Measurements from ENCODE around the gene MRPS18C. TPM values are rescaled to one million over a fixed set of nuclear protein-coding genes. Genes with fewer than 3 reads are reported as not detected.

MRPS18C gene
- polyA plus RNA-seq, 1 of the 3 experiments (the other 2 are of a cell fraction): 19.7 TPM

- ChIA-PET POLR2A (no interaction called here), CTCF (no interaction called here)
- Histone ChIP-seq H3K9me2 (no peaks in the 10 kb centered on the region), H3K36me3 (replicated peaks in 1 of 2; ENCODE audit: control insufficient read depth in 1 of 2, insufficient read depth in 2 of 2, low read length in 1 of 2) (peaks cover 21 to 47% of the 10 kb centered on the region in 2 experiments), H3K4me2 (no peak overlapping the region), H4K20me1 (ENCODE audit: insufficient read depth) (no peaks in the 10 kb centered on the region), H3K79me2 (ENCODE audit: insufficient read depth) (no peaks in the 10 kb centered on the region), H2AFZ (ENCODE audit: low read depth) (no peak overlapping the region), H3K4me1 (ENCODE audit: control insufficient read depth in 1 of 2, insufficient read depth in 2 of 2, low read depth in 1 of 2, low read length in 1 of 2) (no peaks in the 10 kb centered on the region), H3K4me3 (ENCODE audit: low read depth in 2 of 2, low read length in 1 of 2) (no peak overlapping the region), H3K9me3 (no peaks in the 10 kb centered on the region), H3K9ac (no peak overlapping the region), H3K27me3 (ENCODE audit: insufficient read depth) (no peaks in the 10 kb centered on the region), H3K27ac (ENCODE audit: low read depth in 2 of 2, low read length in 1 of 2) (no peak overlapping the region), H3F3A (replicated peaks; ENCODE audit: insufficient read depth) (no peaks in the 10 kb centered on the region)
- 95% methylated on average over 1 of the region's 1 CpG for WGBS (ENCODE audit: low lambda C conversion rate)
- TF ChIP-seq NRF1 (IDR thresholded peaks at IDR 0.05; ENCODE audit: low read depth, low read length) (no peak), RAD21 (IDR thresholded peaks at IDR 0.05; ENCODE audit: low read length) (no peak), PBX3 (IDR thresholded peaks at IDR 0.05) (no peak), SMC3 (IDR thresholded peaks at IDR 0.05; ENCODE audit: low read depth, low read length) (no peak), JUND (IDR thresholded peaks at IDR 0.05) (no peak), RFX5 (IDR thresholded peaks at IDR 0.05; ENCODE audit: low read length) (no peak), GATA2 (CRISPR knock-in tag; IDR thresholded peaks at IDR 0.05) (no peak), IRF3 (IDR thresholded peaks at IDR 0.05; ENCODE audit: low read depth, low read length) (no peak), TAF1 (IDR thresholded peaks at IDR 0.05; ENCODE audit: borderline replicate concordance, low read depth, low read length) (no peak), SIN3A (IDR thresholded peaks at IDR 0.05; ENCODE audit: borderline replicate concordance, low read depth, low read length) (no peak), RCOR1 (IDR thresholded peaks at IDR 0.05; ENCODE audit: low read length) (no peak), FOXJ3 (CRISPR knock-in tag; IDR thresholded peaks at IDR 0.05) (no peak), RXRA (IDR thresholded peaks at IDR 0.05; ENCODE audit: borderline replicate concordance, low read depth) (no peak), MAX (IDR thresholded peaks at IDR 0.05; ENCODE audit: low read depth) (no peak), MXI1 (IDR thresholded peaks at IDR 0.05; ENCODE audit: low read depth, low read length) (no peak), POLR2AphosphoS5 (IDR thresholded peaks at IDR 0.05; ENCODE audit: low read depth, low read length) (no peak), EZH2phosphoT487 (IDR thresholded peaks at IDR 0.05; ENCODE audit: borderline replicate concordance, low read depth) (no peak)
- TF ChIP-seq, protein P1, sequence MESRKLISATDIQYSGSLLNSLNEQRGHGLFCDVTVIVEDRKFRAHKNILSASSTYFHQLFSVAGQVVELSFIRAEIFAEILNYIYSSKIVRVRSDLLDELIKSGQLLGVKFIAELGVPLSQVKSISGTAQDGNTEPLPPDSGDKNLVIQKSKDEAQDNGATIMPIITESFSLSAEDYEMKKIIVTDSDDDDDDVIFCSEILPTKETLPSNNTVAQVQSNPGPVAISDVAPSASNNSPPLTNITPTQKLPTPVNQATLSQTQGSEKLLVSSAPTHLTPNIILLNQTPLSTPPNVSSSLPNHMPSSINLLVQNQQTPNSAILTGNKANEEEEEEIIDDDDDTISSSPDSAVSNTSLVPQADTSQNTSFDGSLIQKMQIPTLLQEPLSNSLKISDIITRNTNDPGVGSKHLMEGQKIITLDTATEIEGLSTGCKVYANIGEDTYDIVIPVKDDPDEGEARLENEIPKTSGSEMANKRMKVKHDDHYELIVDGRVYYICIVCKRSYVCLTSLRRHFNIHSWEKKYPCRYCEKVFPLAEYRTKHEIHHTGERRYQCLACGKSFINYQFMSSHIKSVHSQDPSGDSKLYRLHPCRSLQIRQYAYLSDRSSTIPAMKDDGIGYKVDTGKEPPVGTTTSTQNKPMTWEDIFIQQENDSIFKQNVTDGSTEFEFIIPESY (IDR thresholded peaks at IDR 0.05; ENCODE audit: borderline replicate concordance, low read depth): no peak
- TF ChIP-seq, protein P2, sequence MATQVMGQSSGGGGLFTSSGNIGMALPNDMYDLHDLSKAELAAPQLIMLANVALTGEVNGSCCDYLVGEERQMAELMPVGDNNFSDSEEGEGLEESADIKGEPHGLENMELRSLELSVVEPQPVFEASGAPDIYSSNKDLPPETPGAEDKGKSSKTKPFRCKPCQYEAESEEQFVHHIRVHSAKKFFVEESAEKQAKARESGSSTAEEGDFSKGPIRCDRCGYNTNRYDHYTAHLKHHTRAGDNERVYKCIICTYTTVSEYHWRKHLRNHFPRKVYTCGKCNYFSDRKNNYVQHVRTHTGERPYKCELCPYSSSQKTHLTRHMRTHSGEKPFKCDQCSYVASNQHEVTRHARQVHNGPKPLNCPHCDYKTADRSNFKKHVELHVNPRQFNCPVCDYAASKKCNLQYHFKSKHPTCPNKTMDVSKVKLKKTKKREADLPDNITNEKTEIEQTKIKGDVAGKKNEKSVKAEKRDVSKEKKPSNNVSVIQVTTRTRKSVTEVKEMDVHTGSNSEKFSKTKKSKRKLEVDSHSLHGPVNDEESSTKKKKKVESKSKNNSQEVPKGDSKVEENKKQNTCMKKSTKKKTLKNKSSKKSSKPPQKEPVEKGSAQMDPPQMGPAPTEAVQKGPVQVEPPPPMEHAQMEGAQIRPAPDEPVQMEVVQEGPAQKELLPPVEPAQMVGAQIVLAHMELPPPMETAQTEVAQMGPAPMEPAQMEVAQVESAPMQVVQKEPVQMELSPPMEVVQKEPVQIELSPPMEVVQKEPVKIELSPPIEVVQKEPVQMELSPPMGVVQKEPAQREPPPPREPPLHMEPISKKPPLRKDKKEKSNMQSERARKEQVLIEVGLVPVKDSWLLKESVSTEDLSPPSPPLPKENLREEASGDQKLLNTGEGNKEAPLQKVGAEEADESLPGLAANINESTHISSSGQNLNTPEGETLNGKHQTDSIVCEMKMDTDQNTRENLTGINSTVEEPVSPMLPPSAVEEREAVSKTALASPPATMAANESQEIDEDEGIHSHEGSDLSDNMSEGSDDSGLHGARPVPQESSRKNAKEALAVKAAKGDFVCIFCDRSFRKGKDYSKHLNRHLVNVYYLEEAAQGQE (IDR thresholded peaks at IDR 0.05; ENCODE audit: low read depth, low read length): no peak
- DNase-seq: no peak
These were observed 15.6 kb upstream of the MRPS18C start for GRCh38 chr4:83440148-83440814.

All from SK-N-SH (cell line).